K562 (cell line): ENCODE results near the gene SGIP1. TPM values are rescaled to one million over a fixed set of nuclear protein-coding genes. Genes with fewer than 3 reads are reported as not detected.

Experiments
- ATAC-seq: fragments of 200-7000 bp; cut with Tn5 transposase; 3 replicates; pipeline ENCODE4 v1.9.1; 2020; ENCODE audit warnings: moderate library complexity
- BruUV-seq: library from RNA; stranded (reverse); fragments of 400-500 nt; replicated peaks from 2 replicates; lab custom pipeline; 2021; lab: Mats Ljungman, UMichigan
- CTCF ChIA-PET: fragments of 300-600 bp; formaldehyde crosslinking; extraction: SDS; loops from one replicate; lab custom pipeline; 2021; ENCODE audit warnings: low intra/inter-chr PET ratio; lab: Yijun Ruan, JAX
- POLR2A ChIA-PET: fragments of 300-600, 350-650 bp; sonication (Branson Sonifier 250); formaldehyde crosslinking; extraction: SDS; loops from one replicate; lab custom pipeline; 2021; ENCODE audit warnings: antibody characterized with exemption, inconsistent platforms; lab: Yijun Ruan, JAX
- DNase-seq, 4 experiments: peaks; one replicate each; pipeline versions ENCODE4 v3.0.0 to v3.0.0-alpha.2; 2011 to 2018; ENCODE audit warnings: low spot score in 3 of 4, mixed read lengths in 3 of 4; ENCODE audit errors: extremely low read depth in 1 of 4
- FAIRE-seq: peaks from 2 replicates; lab custom pipeline; 2011; peaks lifted over from hg19 to GRCh38; lab: Jason Lieb, UNC
- H2AFZ ChIP-seq: 2 replicates; pipeline ENCODE4 v1.6.0; 2011; ENCODE audit warnings: low read depth, low read length, control low read depth, inconsistent platforms
- H3K27ac ChIP-seq: fragments of 200-600 bp; 3 replicates; pipeline ENCODE4 v1.8.0; 2011; ENCODE audit warnings: low read depth, mild to moderate bottlenecking, control low read depth, inconsistent platforms, low read length, moderate library complexity, mixed read lengths; ENCODE audit errors: extremely low read depth
- H3K27me3 ChIP-seq, 2 experiments: fragments of 300-600 bp in 1 of 2; 2 replicates in 1 of 2; 3 replicates in 1 of 2; pipeline versions ENCODE4 v1.6.0 to v1.8.0; 2011; ENCODE audit warnings: inconsistent platforms in 2 of 2, low read length in 2 of 2, mild to moderate bottlenecking in 1 of 2, mixed read lengths in 1 of 2, moderate library complexity in 1 of 2; ENCODE audit not compliant: control insufficient read depth in 2 of 2, insufficient read depth in 2 of 2
- H3K36me3 ChIP-seq: fragments of 300-600 bp; 3 replicates; pipeline ENCODE4 v1.8.0; 2011; ENCODE audit warnings: mild to moderate bottlenecking, low read length, inconsistent platforms; ENCODE audit not compliant: control insufficient read depth, insufficient read depth
- H3K4me1 ChIP-seq, 2 experiments: fragments of 200-600 bp in 1 of 2; replicated peaks in 1 of 2; 2 replicates in 1 of 2; 3 replicates in 1 of 2; pipeline versions ENCODE4 v1.5.1 to v1.8.0; 2011; ENCODE audit warnings: inconsistent platforms in 2 of 2, low read length in 2 of 2, mild to moderate bottlenecking in 1 of 2, mixed read lengths in 1 of 2, moderate library complexity in 1 of 2; ENCODE audit not compliant: control insufficient read depth in 2 of 2, insufficient read depth in 2 of 2
- H3K4me2 ChIP-seq: 2 replicates; pipeline ENCODE4 v1.6.1; 2011; ENCODE audit warnings: low read length, control low read depth, inconsistent platforms, mixed read lengths; ENCODE audit not compliant: insufficient read depth
- H3K4me3 ChIP-seq: fragments of 200-600 bp; sonication (generic), shearing (Covaris generic); 2 replicates; pipeline ENCODE4 v1.5.1; 2016; ENCODE audit warnings: control low read depth, inconsistent platforms
- H3K79me2 ChIP-seq: fragments of 200-600 bp; 3 replicates; pipeline ENCODE4 v1.8.0; 2011; ENCODE audit warnings: low read length, inconsistent platforms; ENCODE audit not compliant: control insufficient read depth, insufficient read depth
- H3K9ac ChIP-seq, 2 experiments: 2 replicates each; pipeline versions ENCODE4 v1.6.0 to v1.6.1; 2011; ENCODE audit warnings: low read depth in 2 of 2, low read length in 2 of 2, control low read depth in 1 of 2, inconsistent platforms in 1 of 2, mild to moderate bottlenecking in 1 of 2, mixed read lengths in 1 of 2; ENCODE audit not compliant: insufficient read depth in 1 of 2
- H3K9me1 ChIP-seq: one replicate; pipeline ENCODE4 v1.6.0; 2011; ENCODE audit warnings: inconsistent platforms, mild to moderate bottlenecking, low read length, moderate library complexity; ENCODE audit not compliant: control insufficient read depth, insufficient read depth
- H3K9me3 ChIP-seq: replicated peaks from 2 replicates; pipeline ENCODE4 v1.5.1; 2011; ENCODE audit warnings: low read depth, low read length, inconsistent platforms; ENCODE audit not compliant: control insufficient read depth, insufficient read depth
- H4K20me1 ChIP-seq: replicated peaks from 2 replicates; pipeline ENCODE4 v1.6.1; 2011; ENCODE audit warnings: low read length, inconsistent platforms, mixed read lengths; ENCODE audit not compliant: control insufficient read depth, insufficient read depth
- ARID2 ChIP-seq: fragments of 450-650 bp; IDR thresholded peaks from 2 replicates; pipeline ENCODE4 v1.6.1; 2017; ENCODE audit warnings: antibody characterized with exemption, mild to moderate bottlenecking
- CBFA2T2 ChIP-seq: fragments of 450-650 bp; conservative IDR thresholded peaks from 2 replicates; pipeline ENCODE4 v1.6.1; 2017; ENCODE audit warnings: mild to moderate bottlenecking
- CBX8 ChIP-seq: fragments of 200-600 bp; sonication (generic); IDR thresholded peaks from 2 replicates; pipeline ENCODE4 v1.6.1; 2012; ENCODE audit warnings: borderline replicate concordance, mixed run types, low read depth, mild to moderate bottlenecking, moderate library complexity, mixed read lengths, low read length, control low read depth, inconsistent platforms; ENCODE audit not compliant: poor library complexity, severe bottlenecking; ENCODE audit errors: extremely low read depth
- ELF1 ChIP-seq: fragments of 200-800 bp; sonication (Bioruptor generic); IDR thresholded peaks from 2 replicates; pipeline ENCODE4 v1.6.1; 2016; ENCODE audit warnings: missing genetic modification characterization, missing compliant biosample characterization
- ETV5 ChIP-seq: sonication (generic); formaldehyde crosslinking; IDR thresholded peaks from 2 replicates; pipeline ENCODE4 v1.4.0; 2020; ENCODE audit warnings: low read depth, mild to moderate bottlenecking, missing genetic modification reagents
- GTF2F1 ChIP-seq: IDR thresholded peaks from 2 replicates; pipeline ENCODE4 v1.6.1; 2011; ENCODE audit warnings: low read depth, low read length, improper control_type of control experiment
- ILF3 ChIP-seq: fragments of 450-650 bp; IDR thresholded peaks from 2 replicates; pipeline ENCODE4 v1.6.1; 2018; ENCODE audit warnings: antibody characterized with exemption, mild to moderate bottlenecking, moderate library complexity, borderline replicate concordance
- JUND ChIP-seq, 2 experiments: IDR thresholded peaks; 2 replicates in 1 of 2; 3 replicates in 1 of 2; pipeline ENCODE4 v1.6.1; 2011; ENCODE audit warnings: borderline replicate concordance in 2 of 2, low read depth in 2 of 2, low read length in 2 of 2, improper control_type of control experiment in 1 of 2, missing biosample characterization in 1 of 2, missing genetic modification characterization in 1 of 2, missing genetic modification reagents in 1 of 2
- MCM2 ChIP-seq: fragments of 450-650 bp; IDR thresholded peaks from 2 replicates; pipeline ENCODE4 v1.6.1; 2017; ENCODE audit warnings: low read depth, mild to moderate bottlenecking
- NR4A1 ChIP-seq, 2 experiments: fragments of 250-450 bp in 1 of 2; fragments of 450-650 bp in 1 of 2; sonication (Bioruptor Pico) in 1 of 2; IDR thresholded peaks; 2 replicates each; pipeline versions ENCODE4 v1.4.0 to v1.6.1; 2016 to 2020; ENCODE audit warnings: mild to moderate bottlenecking in 2 of 2, missing compliant biosample characterization in 1 of 2, missing genetic modification characterization in 1 of 2, moderate library complexity in 1 of 2
- SMARCB1 ChIP-seq: IDR thresholded peaks from 2 replicates; pipeline ENCODE4 v1.6.1; 2011; ENCODE audit warnings: improper control_type of control experiment, low read depth; ENCODE audit not compliant: insufficient read length
- ZNF175 ChIP-seq: fragments of 200-800 bp; sonication (Bioruptor generic); IDR thresholded peaks from 2 replicates; pipeline ENCODE4 v1.6.1; 2016; ENCODE audit warnings: low read depth, mild to moderate bottlenecking, missing genetic modification characterization, missing compliant biosample characterization
- ZNF212 ChIP-seq: fragments of 450-650 bp; formaldehyde crosslinking; IDR thresholded peaks from 2 replicates; pipeline ENCODE4 v1.4.0; 2020; ENCODE audit warnings: mild to moderate bottlenecking
- WGBS: fragments of 100-300 bp; shearing (Covaris generic); methylation state at CpG from one replicate; pipeline ENCODE4 v1.1.6; 2016; ENCODE audit warnings: low coverage, mixed read lengths; ENCODE audit not compliant: insufficient coverage; ENCODE audit errors: missing lambda C conversion rate; 5-methylcytosine and 5-hydroxymethylcytosine counted together
- in situ Hi-C: fragments of 300-500 bp; cut with MboI; formaldehyde crosslinking; loops from 4 replicates; pipeline ENCODE4 v1.15.0; 2018; ENCODE audit warnings: inconsistent platforms, mixed read lengths
- intact Hi-C: fragments of 100-400 bp; cut with micrococcal nuclease; formaldehyde crosslinking; loops from 2 replicates; pipeline ENCODE4 v1.14.2; 2022
- polyA plus RNA-seq, 8 experiments: library from polyadenylated mRNA; depleted of rRNA in 4 of 8; stranded (reverse) in 5 of 8; unstranded in 3 of 8; fragments of >200 nt; fragmentation: Nextera tagmentation in 2 of 8; fragmentation: Illumina TruSeq in 1 of 8; extraction: Ambion mirVana in 2 of 8; extraction: Trizol in 1 of 8; gene quantifications; 2 replicates each; pipeline versions ENCODE4 v1.2.1 to v1.2.3, GENCODE V29; 2011 to 2014; ENCODE audit warnings: inconsistent platforms in 1 of 8, missing spikeins in 1 of 8
- total RNA-seq, 7 experiments: library from RNA; depleted of rRNA in 6 of 7; stranded (reverse); fragments of >200 nt in 6 of 7; fragmentation: Illumina TruSeq in 2 of 7; extraction: Trizol in 2 of 7; gene quantifications; 2 replicates each; pipeline versions ENCODE4 v1.2.1 to v1.2.3, GENCODE V29; 2011 to 2021; ENCODE audit warnings: low replicate concordance in 1 of 7
- TF ChIP-seq, protein P1 (sequence below): fragments of 250-450 bp; sonication (Bioruptor Pico); IDR thresholded peaks from 2 replicates; pipeline ENCODE4 v1.8.0; 2022; ENCODE audit warnings: moderate library complexity, mild to moderate bottlenecking, inconsistent platforms

SGIP1 gene
- total and polyA plus RNA-seq, 9 of the 15 experiments (the other 6 are each of a cell fraction or from before 2014, with no cell fraction given) = 0.07 to 0.35 TPM; not detected in 7

- Histone ChIP-seq H3K9me3 (no peaks in the 10 kb centered on the region), H3K9ac (no peak overlapping the region), H3K4me3 (no peak overlapping the region), H3K27ac (no peak overlapping the region), H4K20me1 (no peaks in the 10 kb centered on the region), H3K4me1 (no peaks in the 10 kb centered on the region), H3K4me2 (no peak overlapping the region), H2AFZ (no peak overlapping the region), H3K27me3 (no peaks in the 10 kb centered on the region), H3K36me3 (no peaks in the 10 kb centered on the region), H3K79me2 (no peaks in the 10 kb centered on the region), H3K9me1 (no peaks in the 10 kb centered on the region)
- 0% methylated on average over 2 of the region's 2 CpGs for WGBS
- TF ChIP-seq JUND (IDR thresholded peaks at IDR 0.05; ENCODE audit: borderline replicate concordance, low read depth, low read length) (no peak), JUND (tag; IDR thresholded peaks at IDR 0.05; ENCODE audit: borderline replicate concordance, low read depth, low read length) (no peak), MCM2 (no peak), ELF1 (tag) (no peak), CBX8 (no peak), ETV5 (no peak), SMARCB1 (no peak), ZNF212 (CRISPR knock-in tag) (no peak), NR4A1 (CRISPR knock-in tag; IDR thresholded peaks at IDR 0.05) (no peak), NR4A1 (tag; IDR thresholded peaks at IDR 0.05) (no peak), GTF2F1 (no peak), ARID2 (no peak), CBFA2T2 (no peak), ZNF175 (CRISPR knock-in tag) (no peak), ILF3 (no peak)
- TF ChIP-seq, protein P1, sequence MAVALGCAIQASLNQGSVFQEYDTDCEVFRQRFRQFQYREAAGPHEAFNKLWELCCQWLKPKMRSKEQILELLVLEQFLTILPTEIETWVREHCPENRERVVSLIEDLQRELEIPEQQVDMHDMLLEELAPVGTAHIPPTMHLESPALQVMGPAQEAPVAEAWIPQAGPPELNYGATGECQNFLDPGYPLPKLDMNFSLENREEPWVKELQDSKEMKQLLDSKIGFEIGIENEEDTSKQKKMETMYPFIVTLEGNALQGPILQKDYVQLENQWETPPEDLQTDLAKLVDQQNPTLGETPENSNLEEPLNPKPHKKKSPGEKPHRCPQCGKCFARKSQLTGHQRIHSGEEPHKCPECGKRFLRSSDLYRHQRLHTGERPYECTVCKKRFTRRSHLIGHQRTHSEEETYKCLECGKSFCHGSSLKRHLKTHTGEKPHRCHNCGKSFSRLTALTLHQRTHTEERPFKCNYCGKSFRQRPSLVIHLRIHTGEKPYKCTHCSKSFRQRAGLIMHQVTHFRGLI (CRISPR knock-in tag) = no peak
- no TSS peak for BruUV-seq
- no peak for FAIRE-seq
- intact Hi-C loops = no loop called here
- in situ Hi-C loops = no loop called here
- POLR2A ChIA-PET = interaction anchor here (0.6 kb wide), 1 partner anchor 1137 kb away, joined by 4 read pairs; no protein-coding TSS in a partner anchor
- ATAC-seq = no peak
- no peak for DNase-seq
- CTCF ChIA-PET = no interaction called here
Observed at GRCh38 chr1:66745451-66745850, 211.5 kb downstream of the SGIP1 start.
